Osteocyte (in vitro differentiated cells): ENCODE data around the gene UQCRC2. TPM values are rescaled to one million over a fixed set of nuclear protein-coding genes. Genes with fewer than 3 reads are reported as not detected.
"Not testable (repeated sequence)": the region's sequence is repeated elsewhere in the genome, so short reads cannot be mapped to it uniquely, and the experiment has no call there.

ENCODE experiments used
- DNase-seq: peaks from one replicate; pipeline ENCODE4 v3.0.0; 2021; ENCODE audit warnings: mixed read lengths; ENCODE audit not compliant: unreplicated experiment; ENCODE audit errors: extremely low spot score
- H3K27ac Mint-ChIP-seq: one replicate; pipeline ENCODE4 v1.8.0; 2021; ENCODE audit warnings: mild to moderate bottlenecking, mixed read lengths; ENCODE audit not compliant: unreplicated experiment
- H3K27me3 Mint-ChIP-seq: one replicate; pipeline ENCODE4 v1.8.0; 2021; ENCODE audit warnings: mixed read lengths; ENCODE audit not compliant: unreplicated experiment
- H3K36me3 Mint-ChIP-seq: one replicate; pipeline ENCODE4 v1.8.0; 2021; ENCODE audit warnings: mixed read lengths; ENCODE audit not compliant: unreplicated experiment
- H3K4me1 Mint-ChIP-seq: one replicate; pipeline ENCODE4 v1.8.0; 2021; ENCODE audit warnings: mixed read lengths; ENCODE audit not compliant: unreplicated experiment
- H3K4me3 Mint-ChIP-seq: one replicate; pipeline ENCODE4 v1.8.0; 2021; ENCODE audit warnings: mild to moderate bottlenecking, moderate library complexity, mixed read lengths; ENCODE audit not compliant: unreplicated experiment
- H3K9me3 Mint-ChIP-seq: one replicate; pipeline ENCODE4 v1.8.0; 2021; ENCODE audit warnings: mixed read lengths; ENCODE audit not compliant: unreplicated experiment
- total RNA-seq: library from RNA; stranded (reverse); gene quantifications from 2 replicates; pipeline ENCODE4 v1.2.1, GENCODE V29; 2021
- TF ChIP-seq, protein P1 (sequence below): fragments of 200-600 bp; sonication (generic); IDR thresholded peaks from 2 replicates; pipeline ENCODE4 v1.5.0; 2021; ENCODE audit warnings: antibody characterized with exemption, mild to moderate bottlenecking, moderate library complexity

Gene UQCRC2
- total RNA-seq, 1 donor from 2014 or later, result 200 TPM

DNA sequence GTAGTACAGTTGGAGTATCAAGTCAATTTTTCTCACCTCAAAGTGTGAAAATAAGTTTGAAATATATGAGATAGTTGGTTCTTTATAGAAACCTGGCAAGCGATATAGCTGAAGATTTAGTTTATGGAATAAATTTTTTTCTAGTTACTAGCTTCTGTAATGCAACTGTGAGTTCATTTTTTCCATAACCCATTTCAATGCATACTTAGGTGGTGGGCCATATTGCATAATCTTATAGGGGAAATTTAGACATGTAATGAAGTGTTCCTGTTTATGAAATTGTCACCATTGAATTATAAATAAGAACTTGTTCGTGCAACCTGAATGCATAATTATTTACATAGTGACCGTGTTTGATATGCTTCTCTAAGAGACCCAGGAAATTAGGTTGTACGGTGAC lies 63.8 kb downstream of the UQCRC2 start:
- H3K9me3 Mint-ChIP-seq, result no peaks in the 10 kb centered on the region
- no peak for DNase-seq
- TF ChIP-seq, protein P1, sequence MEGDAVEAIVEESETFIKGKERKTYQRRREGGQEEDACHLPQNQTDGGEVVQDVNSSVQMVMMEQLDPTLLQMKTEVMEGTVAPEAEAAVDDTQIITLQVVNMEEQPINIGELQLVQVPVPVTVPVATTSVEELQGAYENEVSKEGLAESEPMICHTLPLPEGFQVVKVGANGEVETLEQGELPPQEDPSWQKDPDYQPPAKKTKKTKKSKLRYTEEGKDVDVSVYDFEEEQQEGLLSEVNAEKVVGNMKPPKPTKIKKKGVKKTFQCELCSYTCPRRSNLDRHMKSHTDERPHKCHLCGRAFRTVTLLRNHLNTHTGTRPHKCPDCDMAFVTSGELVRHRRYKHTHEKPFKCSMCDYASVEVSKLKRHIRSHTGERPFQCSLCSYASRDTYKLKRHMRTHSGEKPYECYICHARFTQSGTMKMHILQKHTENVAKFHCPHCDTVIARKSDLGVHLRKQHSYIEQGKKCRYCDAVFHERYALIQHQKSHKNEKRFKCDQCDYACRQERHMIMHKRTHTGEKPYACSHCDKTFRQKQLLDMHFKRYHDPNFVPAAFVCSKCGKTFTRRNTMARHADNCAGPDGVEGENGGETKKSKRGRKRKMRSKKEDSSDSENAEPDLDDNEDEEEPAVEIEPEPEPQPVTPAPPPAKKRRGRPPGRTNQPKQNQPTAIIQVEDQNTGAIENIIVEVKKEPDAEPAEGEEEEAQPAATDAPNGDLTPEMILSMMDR, result no peak
- no peak overlapping the region for H3K4me3 Mint-ChIP-seq
- peaks cover 2% of the 10 kb centered on the region for H3K36me3 Mint-ChIP-seq
- H3K27ac Mint-ChIP-seq, result no peak overlapping the region
- H3K4me1 Mint-ChIP-seq, result no peaks in the 10 kb centered on the region
- no peaks in the 10 kb centered on the region for H3K27me3 Mint-ChIP-seq

DNA sequence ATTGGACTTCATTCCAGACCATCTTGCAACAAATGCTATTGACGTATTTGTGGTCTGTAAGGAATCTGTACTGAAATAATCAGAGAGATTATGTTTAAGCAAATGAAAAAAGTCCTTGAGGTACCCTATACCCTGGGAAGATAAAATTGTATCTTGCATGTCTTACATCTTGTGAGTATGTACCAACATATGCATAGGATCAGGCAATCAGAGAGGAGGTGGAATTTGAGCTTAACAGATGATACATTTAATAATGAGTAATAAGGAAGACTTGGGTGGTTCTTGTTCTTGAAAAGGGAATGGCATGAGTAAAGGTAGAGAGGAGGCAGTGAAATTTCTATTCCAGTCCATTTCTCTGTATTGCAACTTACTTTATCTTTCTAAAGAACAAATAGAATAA lies 65.4 kb downstream of the UQCRC2 start:
- peaks cover 2% of the 10 kb centered on the region for H3K36me3 Mint-ChIP-seq
- H3K4me1 Mint-ChIP-seq, result no peaks in the 10 kb centered on the region
- H3K27ac Mint-ChIP-seq, result no peak overlapping the region
- no peaks in the 10 kb centered on the region for H3K27me3 Mint-ChIP-seq
- no peak for DNase-seq
- TF ChIP-seq, protein P1, result no peak
- H3K9me3 Mint-ChIP-seq, result no peaks in the 10 kb centered on the region
- H3K4me3 Mint-ChIP-seq, result no peak overlapping the region

DNA sequence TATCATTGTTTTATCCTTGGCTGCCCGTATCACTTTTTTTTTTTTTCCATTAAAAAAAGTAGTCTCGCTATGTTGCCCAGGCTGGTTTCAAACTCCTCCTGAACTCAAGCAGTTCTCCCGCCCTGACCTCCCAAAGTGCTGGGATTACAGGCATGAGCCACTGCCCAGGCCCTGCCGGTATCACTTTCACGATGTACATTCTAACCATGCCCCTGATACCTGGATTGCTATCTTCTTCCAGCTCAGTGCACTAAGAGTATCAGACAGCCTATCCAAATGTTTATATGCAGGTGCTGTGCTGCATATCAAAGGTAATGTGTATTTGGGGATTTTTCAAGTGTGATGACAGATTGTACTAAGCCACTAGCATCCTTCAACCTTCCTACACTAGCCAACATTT lies 69.0 kb downstream of the UQCRC2 start:
- TF ChIP-seq, protein P1, result no peak
- Mint-ChIP-seq H3K9me3 (no peaks in the 10 kb centered on the region), H3K4me1 (peaks cover 13% of the 10 kb centered on the region), H3K36me3 (peaks cover 2% of the 10 kb centered on the region), H3K27me3 (no peaks in the 10 kb centered on the region), H3K4me3 (no peak overlapping the region), H3K27ac (no peak overlapping the region)
- DNase-seq, result no peak

DNA sequence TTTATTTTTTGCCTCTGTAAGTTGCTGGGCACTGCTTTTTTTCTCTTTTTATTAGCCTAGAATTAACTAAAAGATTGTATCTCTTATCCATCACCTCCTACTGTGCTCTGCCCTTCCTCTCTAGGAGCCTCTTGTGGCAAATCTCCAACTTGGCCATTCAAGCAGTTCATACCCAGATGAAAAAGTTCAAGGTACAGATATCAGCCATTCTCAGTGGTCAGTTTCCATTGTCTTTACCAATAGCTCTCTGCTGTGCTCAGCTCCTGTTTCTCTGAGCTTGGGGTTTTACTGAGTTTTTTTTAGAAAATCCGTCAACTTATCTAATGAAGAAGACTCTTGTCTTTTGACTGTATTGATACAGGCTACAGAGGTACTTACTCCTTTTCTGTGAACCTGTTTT lies 70.3 kb downstream of the UQCRC2 start:
- TF ChIP-seq, protein P1, result no peak
- Mint-ChIP-seq H3K27ac (no peak overlapping the region), H3K9me3 (no peaks in the 10 kb centered on the region), H3K27me3 (no peaks in the 10 kb centered on the region), H3K36me3 (no peaks in the 10 kb centered on the region), H3K4me1 (peaks cover 22% of the 10 kb centered on the region), H3K4me3 (no peak overlapping the region)
- no peak for DNase-seq

DNA sequence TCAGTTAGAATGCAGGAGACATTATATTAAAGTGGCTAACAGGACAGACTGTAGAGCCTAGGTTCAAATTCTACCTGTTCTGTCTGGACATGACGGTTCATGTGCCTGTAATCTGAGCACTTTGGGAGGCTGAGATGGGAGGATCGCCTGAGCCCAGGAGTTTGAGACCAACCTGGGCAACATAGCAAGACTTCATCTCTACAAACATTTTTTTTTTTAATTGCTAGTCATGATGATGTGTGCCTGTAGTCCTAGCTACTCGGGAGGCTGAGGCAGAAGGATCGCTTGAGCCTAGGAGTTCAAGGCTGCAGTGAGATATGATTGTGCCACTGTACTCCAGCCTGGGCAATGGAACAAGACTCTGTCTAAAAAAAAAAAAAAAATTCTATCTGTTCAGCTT lies 71.6 kb downstream of the UQCRC2 start:
- H3K4me3 Mint-ChIP-seq, H3K27me3 Mint-ChIP-seq, DNase-seq, H3K36me3 Mint-ChIP-seq, H3K9me3 Mint-ChIP-seq, H3K27ac Mint-ChIP-seq: not testable (repeated sequence)
- H3K4me1 Mint-ChIP-seq, result peaks cover 25% of the 10 kb centered on the region

DNA sequence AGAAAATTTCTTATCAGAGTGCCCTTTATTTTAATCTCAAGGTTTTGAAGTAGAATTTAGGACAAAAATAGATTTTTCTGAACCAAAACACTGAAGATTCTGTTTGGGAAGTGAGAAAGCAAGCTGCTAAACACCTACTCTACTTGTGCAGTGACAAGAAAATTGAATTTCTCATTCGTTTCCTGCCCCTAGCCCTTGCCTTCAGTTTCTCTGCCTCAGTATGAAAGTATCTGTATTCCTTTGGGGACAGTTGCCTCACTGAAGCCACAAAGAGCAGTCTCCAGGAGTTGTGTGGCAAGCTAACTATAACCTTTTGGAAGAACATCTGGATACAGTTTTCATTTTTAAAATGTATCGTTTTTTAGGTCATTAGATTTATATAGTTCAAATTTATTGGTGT lies 74.5 kb downstream of the UQCRC2 start:
- Mint-ChIP-seq H3K4me1 (peaks cover 27% of the 10 kb centered on the region), H3K27me3 (no peaks in the 10 kb centered on the region), H3K27ac (no peak overlapping the region), H3K9me3 (no peaks in the 10 kb centered on the region), H3K36me3 (peaks cover 5% of the 10 kb centered on the region), H3K4me3 (no peak overlapping the region)
- DNase-seq, result no peak
- TF ChIP-seq, protein P1, result no peak
